Choroid plexus epithelial cell (primary cell): ENCODE data around the gene ACSS3.

Source experiments
- DNase-seq: peaks from one replicate; pipeline ENCODE4 v3.0.0-alpha.2; 2010; ENCODE audit warnings: low read depth
- H3K4me3 ChIP-seq: 2 replicates; pipeline ENCODE4 v1.5.1; 2011; ENCODE audit warnings: low read depth, mild to moderate bottlenecking, control low read depth, low read length, moderate library complexity
- TF ChIP-seq, protein P1 (sequence below): conservative IDR thresholded peaks from 2 replicates; pipeline ENCODE4 v1.5.1; 2011; ENCODE audit warnings: low read depth, mild to moderate bottlenecking, control low read depth, inconsistent platforms, low read length, moderate library complexity

Gene ACSS3

DNA sequence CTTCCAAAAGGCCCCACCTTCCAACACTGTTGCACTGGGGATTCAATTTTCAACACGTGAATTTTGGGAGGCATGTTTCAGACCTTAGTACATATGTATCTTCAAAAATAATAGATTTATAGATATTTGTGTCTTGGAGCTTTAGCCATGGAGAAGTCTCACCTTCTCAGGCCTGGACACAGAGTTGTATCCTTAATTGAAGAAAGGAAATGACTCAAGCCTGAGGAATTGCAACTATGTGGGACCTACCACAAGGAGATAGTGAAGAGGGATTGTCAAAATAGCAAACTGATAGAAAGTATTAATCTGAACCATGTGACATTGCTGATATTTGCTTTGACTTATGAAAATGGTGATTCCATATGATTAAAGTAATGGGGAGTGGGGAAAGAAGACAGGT lies 89.8 kb downstream of the ACSS3 start:
- peak; percentile 60 for DNase-seq
- H3K4me3 ChIP-seq, result no peak overlapping the region
- TF ChIP-seq, protein P1, sequence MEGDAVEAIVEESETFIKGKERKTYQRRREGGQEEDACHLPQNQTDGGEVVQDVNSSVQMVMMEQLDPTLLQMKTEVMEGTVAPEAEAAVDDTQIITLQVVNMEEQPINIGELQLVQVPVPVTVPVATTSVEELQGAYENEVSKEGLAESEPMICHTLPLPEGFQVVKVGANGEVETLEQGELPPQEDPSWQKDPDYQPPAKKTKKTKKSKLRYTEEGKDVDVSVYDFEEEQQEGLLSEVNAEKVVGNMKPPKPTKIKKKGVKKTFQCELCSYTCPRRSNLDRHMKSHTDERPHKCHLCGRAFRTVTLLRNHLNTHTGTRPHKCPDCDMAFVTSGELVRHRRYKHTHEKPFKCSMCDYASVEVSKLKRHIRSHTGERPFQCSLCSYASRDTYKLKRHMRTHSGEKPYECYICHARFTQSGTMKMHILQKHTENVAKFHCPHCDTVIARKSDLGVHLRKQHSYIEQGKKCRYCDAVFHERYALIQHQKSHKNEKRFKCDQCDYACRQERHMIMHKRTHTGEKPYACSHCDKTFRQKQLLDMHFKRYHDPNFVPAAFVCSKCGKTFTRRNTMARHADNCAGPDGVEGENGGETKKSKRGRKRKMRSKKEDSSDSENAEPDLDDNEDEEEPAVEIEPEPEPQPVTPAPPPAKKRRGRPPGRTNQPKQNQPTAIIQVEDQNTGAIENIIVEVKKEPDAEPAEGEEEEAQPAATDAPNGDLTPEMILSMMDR, result no peak

DNA sequence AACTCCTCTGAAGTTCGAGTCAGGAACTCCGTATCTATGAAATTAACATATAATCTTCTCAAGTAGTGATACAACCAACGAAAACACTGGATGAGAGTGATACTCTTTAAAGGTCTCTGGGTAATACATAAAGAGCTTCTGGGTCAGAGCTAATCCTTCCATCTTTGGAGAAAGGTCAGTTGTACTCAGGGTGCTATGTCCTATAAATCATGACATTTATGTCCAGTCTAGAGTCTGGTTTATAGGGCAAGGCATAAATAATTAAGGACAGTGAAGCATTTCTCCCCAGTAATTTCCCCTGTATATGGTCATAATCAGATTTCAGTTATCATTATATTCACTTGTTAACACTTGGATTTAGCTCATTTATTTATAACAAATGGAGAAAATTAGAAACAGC lies 90.6 kb downstream of the ACSS3 start:
- TF ChIP-seq, protein P1, result no peak
- DNase-seq, result no peak
- no peak overlapping the region for H3K4me3 ChIP-seq

DNA sequence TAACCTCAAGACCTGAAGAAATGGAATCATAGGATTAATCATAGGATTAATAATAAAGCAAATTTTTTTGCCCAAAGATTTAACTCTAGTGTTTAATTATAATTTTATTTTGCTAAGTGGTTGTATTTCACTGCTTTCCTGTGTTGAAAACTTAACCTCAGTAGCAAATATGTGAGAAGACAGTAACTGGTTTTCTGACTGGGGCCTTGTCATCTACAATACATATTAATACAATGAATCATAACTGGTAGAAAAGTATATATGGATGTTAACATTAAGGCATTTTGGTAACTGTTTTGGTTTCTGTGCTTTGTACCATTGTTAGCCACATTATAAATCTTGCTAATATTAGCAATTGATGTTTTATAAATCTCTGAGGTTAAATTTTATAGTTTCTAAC lies 92.2 kb downstream of the ACSS3 start:
- TF ChIP-seq, protein P1, result no peak
- DNase-seq, result peak; percentile 64
- H3K4me3 ChIP-seq, result no peak overlapping the region

DNA sequence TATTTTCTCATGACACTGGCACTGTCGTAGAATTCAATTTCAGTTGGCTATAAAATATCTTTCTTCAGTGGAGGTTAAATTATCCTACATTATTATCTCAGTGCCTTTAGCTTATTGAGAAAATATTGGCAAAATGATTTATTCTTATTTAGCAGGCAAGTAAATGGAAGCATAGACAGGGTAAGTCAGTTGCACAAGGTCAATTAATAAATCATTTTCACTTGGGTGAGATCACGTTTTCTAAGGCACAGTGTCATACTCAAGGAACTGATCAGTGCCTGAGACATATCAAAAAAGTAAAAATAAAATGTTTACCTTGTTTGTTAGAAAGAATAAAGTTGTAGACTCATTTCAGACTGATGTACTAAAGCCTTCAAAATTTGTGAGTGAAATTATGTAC lies 95.0 kb downstream of the ACSS3 start:
- no peak overlapping the region for H3K4me3 ChIP-seq
- TF ChIP-seq, protein P1, result no peak
- no peak for DNase-seq

DNA sequence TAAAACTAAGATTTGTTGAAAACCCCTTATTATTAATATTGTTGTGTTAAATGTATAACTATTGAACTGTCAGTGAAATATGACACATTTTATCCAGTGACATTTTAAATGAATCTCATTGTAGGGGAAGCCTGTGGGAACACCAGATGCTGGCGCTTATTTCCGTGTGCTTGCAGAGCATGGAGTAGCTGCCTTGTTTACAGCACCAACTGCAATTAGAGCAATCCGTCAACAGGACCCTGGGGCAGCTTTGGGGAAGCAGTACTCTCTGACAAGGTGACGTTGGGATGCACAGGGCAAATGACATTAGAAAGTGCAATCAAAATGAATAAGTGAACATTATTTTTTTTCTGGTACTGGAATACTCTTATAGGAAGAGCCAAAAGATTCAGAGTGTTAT lies 96.8 kb downstream of the ACSS3 start:
- DNase-seq, result no peak
- TF ChIP-seq, protein P1, result no peak
- H3K4me3 ChIP-seq, result no peak overlapping the region

DNA sequence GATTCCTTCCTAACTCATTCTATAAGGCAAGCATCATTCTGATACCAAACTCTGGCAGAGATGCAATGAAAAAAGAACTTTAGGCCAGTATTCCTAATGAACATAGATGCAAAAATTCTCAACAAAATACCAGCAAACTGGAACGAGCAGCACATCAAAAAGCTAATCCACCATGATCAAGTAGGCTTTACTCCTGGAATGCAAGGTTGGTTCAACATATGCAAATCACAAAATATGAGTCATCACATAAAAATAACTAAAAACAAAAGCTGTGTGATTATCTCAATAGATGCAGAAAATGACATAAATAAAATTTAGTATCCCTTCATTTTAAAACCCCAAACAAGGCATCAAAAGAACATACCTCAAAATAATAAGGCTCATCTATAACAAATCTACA lies 98.9 kb downstream of the ACSS3 start:
- no peak overlapping the region for H3K4me3 ChIP-seq
- DNase-seq, result peak; percentile 38
- TF ChIP-seq, protein P1, result no peak

DNA sequence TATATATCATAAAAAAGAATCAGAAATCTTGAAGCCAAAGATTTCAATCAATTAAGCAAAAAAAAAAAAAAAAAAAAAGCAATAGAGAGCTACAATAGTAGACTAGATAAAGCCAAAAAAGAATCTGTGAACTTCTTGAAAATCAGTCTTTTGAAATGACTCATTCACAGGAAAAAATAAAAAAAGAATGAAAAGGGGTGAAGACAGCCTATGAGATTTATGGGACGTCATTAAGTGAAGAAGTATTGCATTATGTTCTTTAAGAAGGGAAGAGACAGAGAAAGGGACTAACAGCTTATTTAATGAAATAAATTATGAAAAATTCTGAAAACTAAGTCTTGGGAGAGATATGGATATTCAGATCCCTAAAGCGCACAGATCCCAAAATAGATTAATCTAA lies 103.8 kb downstream of the ACSS3 start:
- DNase-seq, result peak; percentile 51
- TF ChIP-seq, protein P1, result no peak

More for the DNA sequence above, 103.8 kb downstream of the ACSS3 start:
- H3K4me3 ChIP-seq, result no peak overlapping the region
